ENCODE measurements around the gene CCDC167. TPM values are rescaled to one million over a fixed set of nuclear protein-coding genes. Genes with fewer than 3 reads are reported as not detected.

CCDC167 gene
- total and polyA plus RNA-seq, 2 donors from 2014 or later: 15.7 to 63.5 TPM

DNA sequence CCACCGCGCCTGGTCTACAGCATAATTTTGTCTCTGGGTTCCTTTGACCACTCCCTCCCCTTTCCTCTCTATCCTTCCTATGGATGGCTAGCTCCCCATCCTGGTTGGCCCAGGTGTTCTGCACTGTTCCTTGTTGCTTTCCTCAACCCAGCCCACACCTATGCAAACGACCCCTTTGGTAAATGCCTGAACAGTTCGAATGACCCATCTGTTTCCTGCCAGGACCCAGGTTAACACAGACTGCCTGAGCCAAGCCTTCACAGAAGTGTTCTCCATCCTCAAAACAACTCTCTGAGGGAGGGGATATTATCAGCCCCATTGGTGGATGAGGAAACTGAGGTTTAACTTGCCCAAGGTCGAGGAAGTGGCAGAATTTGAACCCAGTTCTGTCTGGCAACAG is 44.8 kb upstream of the CCDC167 start:
- intact Hi-C loops (cut with DNase I): no loop called here
- Histone ChIP-seq H3K4me1 (ENCODE audit: control insufficient read depth in 2 of 3, insufficient read depth in 2 of 3, low read depth in 1 of 3, low read length in 3 of 3) (peaks cover 0 to 9% (median 6%) of the 10 kb centered on the region in 3 donors), H3K9me3 (ENCODE audit: control insufficient read depth in 2 of 3, insufficient read depth in 1 of 3, low read length in 3 of 3) (no peaks in the 10 kb centered on the region), H3K36me3 (ENCODE audit: control insufficient read depth in 2 of 3, insufficient read depth in 3 of 3, low read length in 3 of 3) (no peaks in the 10 kb centered on the region), H3K4me3 (ENCODE audit: low read length in 3 of 3) (no peak overlapping the region), H3K9ac (ENCODE audit: low read length in 3 of 3) (no peak overlapping the region), H3K27ac (ENCODE audit: low read depth in 2 of 2, low read length in 2 of 2) (no peak overlapping the region), H3K27me3 (ENCODE audit: control insufficient read depth, insufficient read depth, low read length) (no peaks in the 10 kb centered on the region)
- no peak for FAIRE-seq
- TF ChIP-seq, protein P1, sequence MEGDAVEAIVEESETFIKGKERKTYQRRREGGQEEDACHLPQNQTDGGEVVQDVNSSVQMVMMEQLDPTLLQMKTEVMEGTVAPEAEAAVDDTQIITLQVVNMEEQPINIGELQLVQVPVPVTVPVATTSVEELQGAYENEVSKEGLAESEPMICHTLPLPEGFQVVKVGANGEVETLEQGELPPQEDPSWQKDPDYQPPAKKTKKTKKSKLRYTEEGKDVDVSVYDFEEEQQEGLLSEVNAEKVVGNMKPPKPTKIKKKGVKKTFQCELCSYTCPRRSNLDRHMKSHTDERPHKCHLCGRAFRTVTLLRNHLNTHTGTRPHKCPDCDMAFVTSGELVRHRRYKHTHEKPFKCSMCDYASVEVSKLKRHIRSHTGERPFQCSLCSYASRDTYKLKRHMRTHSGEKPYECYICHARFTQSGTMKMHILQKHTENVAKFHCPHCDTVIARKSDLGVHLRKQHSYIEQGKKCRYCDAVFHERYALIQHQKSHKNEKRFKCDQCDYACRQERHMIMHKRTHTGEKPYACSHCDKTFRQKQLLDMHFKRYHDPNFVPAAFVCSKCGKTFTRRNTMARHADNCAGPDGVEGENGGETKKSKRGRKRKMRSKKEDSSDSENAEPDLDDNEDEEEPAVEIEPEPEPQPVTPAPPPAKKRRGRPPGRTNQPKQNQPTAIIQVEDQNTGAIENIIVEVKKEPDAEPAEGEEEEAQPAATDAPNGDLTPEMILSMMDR (IDR thresholded peaks at IDR 0.05; ENCODE audit: borderline replicate concordance, extremely low read depth, insufficient read depth): no peak
- DNase-seq: no peak

DNA sequence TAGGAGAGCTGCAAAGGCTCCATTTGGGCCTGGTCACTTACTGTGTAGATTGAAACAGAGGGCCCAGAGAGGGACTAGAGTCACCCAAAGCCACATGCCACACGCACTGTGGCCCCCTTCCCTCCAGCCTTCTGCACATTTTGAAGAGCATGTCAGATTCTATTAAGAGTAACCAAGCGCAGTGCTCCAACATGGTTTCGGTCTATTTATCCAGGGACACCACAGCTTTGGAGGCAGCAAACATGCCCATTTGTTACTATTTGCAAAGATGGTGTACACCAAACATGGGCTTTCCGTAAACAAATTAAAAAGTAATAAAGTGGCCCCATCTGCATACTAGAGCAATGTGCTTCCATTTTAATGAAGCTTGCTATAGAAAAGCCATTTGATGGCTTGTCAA is 43.7 kb upstream of the CCDC167 start:
- H3K4me3 ChIP-seq (ENCODE audit: low read length in 3 of 3): no peak overlapping the region
- FAIRE-seq (no peak), DNase-seq (no peak)
- no peaks in the 10 kb centered on the region for H3K27me3 ChIP-seq (ENCODE audit: control insufficient read depth, insufficient read depth, low read length)
- intact Hi-C loops (cut with DNase I): no loop called here
- no peak overlapping the region for H3K27ac ChIP-seq (ENCODE audit: low read depth in 2 of 2, low read length in 2 of 2)
- TF ChIP-seq, protein P1 (IDR thresholded peaks at IDR 0.05; ENCODE audit: borderline replicate concordance, extremely low read depth, insufficient read depth): no peak
- no peaks in the 10 kb centered on the region for H3K9me3 ChIP-seq (ENCODE audit: control insufficient read depth in 2 of 3, insufficient read depth in 1 of 3, low read length in 3 of 3)
- no peaks in the 10 kb centered on the region for H3K36me3 ChIP-seq (ENCODE audit: control insufficient read depth in 2 of 3, insufficient read depth in 3 of 3, low read length in 3 of 3)
- no peak overlapping the region for H3K9ac ChIP-seq (ENCODE audit: low read length in 3 of 3)
- peaks cover 0 to 6% (median 6%) of the 10 kb centered on the region in 3 donors for H3K4me1 ChIP-seq (ENCODE audit: control insufficient read depth in 2 of 3, insufficient read depth in 2 of 3, low read depth in 1 of 3, low read length in 3 of 3)

DNA sequence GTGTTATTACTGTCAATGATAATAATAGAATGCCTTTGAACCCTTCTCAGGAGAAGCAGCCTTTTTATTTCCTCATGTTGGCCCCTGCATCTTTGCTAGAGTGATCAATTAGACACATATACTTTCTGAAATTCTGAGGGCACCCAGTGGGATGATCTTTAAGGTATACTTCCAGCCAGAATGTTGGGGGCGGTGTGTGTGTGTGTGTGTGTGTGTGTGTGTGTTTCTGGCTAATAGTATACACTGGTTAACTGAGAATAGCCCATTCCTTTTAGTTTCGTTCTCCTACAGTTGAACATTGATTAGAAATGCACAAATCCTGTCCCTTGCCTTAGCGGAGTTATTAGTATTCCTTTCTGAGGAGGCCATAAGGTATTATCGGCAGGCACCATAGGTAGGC is 41.7 kb upstream of the CCDC167 start:
- Histone ChIP-seq H3K4me1 (ENCODE audit: control insufficient read depth in 2 of 3, insufficient read depth in 2 of 3, low read depth in 1 of 3, low read length in 3 of 3) (no peaks in the 10 kb centered on the region), H3K36me3 (ENCODE audit: control insufficient read depth in 2 of 3, insufficient read depth in 3 of 3, low read length in 3 of 3) (no peaks in the 10 kb centered on the region), H3K27ac (ENCODE audit: low read depth in 2 of 2, low read length in 2 of 2) (no peak overlapping the region), H3K9me3 (ENCODE audit: control insufficient read depth in 2 of 3, insufficient read depth in 1 of 3, low read length in 3 of 3) (no peaks in the 10 kb centered on the region), H3K27me3 (ENCODE audit: control insufficient read depth, insufficient read depth, low read length) (peaks cover 2% of the 10 kb centered on the region), H3K9ac (ENCODE audit: low read length in 3 of 3) (no peak overlapping the region), H3K4me3 (ENCODE audit: low read length in 3 of 3) (no peak overlapping the region)
- TF ChIP-seq, protein P1 (IDR thresholded peaks at IDR 0.05; ENCODE audit: borderline replicate concordance, extremely low read depth, insufficient read depth): no peak
- intact Hi-C loops (cut with DNase I): no loop called here
- DNase-seq (no peak), FAIRE-seq (no peak)

DNA sequence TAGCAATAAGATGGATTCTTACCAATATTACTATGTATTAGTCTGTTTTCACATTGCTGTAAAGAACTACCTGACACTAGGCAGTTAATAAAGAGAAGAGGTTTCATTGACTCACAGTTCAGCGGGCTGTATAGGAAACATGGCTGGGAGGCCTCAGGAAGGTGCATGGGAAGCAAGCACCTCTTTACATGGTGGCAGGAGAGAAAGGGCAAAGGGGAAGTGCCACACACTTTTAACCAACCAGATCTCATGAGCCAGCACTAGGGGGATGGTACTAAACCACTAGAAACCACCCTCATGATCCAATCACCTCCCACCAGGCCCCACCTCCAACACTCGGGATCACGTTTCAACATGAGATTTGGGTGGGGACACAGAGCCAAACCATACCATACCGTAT is 40.7 kb upstream of the CCDC167 start:
- no peak overlapping the region for H3K27ac ChIP-seq (ENCODE audit: low read depth in 2 of 2, low read length in 2 of 2)
- H3K27me3 ChIP-seq (ENCODE audit: control insufficient read depth, insufficient read depth, low read length): peaks cover 2% of the 10 kb centered on the region
- FAIRE-seq: no peak
- no peaks in the 10 kb centered on the region for H3K9me3 ChIP-seq (ENCODE audit: control insufficient read depth in 2 of 3, insufficient read depth in 1 of 3, low read length in 3 of 3)
- H3K36me3 ChIP-seq (ENCODE audit: control insufficient read depth in 2 of 3, insufficient read depth in 3 of 3, low read length in 3 of 3): no peaks in the 10 kb centered on the region
- H3K9ac ChIP-seq (ENCODE audit: low read length in 3 of 3): no peak overlapping the region
- no peak overlapping the region for H3K4me3 ChIP-seq (ENCODE audit: low read length in 3 of 3)
- intact Hi-C loops (cut with DNase I): no loop called here
- TF ChIP-seq, protein P1 (IDR thresholded peaks at IDR 0.05; ENCODE audit: borderline replicate concordance, extremely low read depth, insufficient read depth): no peak
- H3K4me1 ChIP-seq (ENCODE audit: control insufficient read depth in 2 of 3, insufficient read depth in 2 of 3, low read depth in 1 of 3, low read length in 3 of 3): peaks cover 0 to 2% (median 0%) of the 10 kb centered on the region in 3 donors
- no peak for DNase-seq

Data from kidney (tissue), 14 donors.